Measurements from ENCODE around the gene ABCC1. TPM values are rescaled to one million over a fixed set of nuclear protein-coding genes. Genes with fewer than 3 reads are reported as not detected.

ABCC1 gene
- total RNA-seq, 1 experiment from 2014 or later, result 61.9 TPM

DNA sequence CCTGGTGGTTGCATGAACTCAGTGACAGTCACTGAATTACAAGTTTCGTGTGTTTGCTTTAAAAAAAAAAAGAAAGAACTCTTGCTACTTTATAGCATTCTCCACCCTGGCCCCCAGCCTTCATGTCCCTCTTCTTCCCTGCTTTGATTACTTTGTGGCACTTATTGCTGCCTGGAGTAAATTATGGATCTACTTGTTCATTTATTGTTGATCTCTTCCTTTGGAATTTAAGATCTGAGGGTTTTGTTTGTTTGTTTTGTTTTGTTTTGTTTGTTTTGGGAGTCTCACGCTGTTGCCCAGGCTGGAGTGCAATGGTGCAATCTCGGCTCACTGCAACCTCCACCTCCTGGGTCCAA lies 147.4 kb downstream of the ABCC1 start (continued):
- TF ChIP-seq, protein P1, sequence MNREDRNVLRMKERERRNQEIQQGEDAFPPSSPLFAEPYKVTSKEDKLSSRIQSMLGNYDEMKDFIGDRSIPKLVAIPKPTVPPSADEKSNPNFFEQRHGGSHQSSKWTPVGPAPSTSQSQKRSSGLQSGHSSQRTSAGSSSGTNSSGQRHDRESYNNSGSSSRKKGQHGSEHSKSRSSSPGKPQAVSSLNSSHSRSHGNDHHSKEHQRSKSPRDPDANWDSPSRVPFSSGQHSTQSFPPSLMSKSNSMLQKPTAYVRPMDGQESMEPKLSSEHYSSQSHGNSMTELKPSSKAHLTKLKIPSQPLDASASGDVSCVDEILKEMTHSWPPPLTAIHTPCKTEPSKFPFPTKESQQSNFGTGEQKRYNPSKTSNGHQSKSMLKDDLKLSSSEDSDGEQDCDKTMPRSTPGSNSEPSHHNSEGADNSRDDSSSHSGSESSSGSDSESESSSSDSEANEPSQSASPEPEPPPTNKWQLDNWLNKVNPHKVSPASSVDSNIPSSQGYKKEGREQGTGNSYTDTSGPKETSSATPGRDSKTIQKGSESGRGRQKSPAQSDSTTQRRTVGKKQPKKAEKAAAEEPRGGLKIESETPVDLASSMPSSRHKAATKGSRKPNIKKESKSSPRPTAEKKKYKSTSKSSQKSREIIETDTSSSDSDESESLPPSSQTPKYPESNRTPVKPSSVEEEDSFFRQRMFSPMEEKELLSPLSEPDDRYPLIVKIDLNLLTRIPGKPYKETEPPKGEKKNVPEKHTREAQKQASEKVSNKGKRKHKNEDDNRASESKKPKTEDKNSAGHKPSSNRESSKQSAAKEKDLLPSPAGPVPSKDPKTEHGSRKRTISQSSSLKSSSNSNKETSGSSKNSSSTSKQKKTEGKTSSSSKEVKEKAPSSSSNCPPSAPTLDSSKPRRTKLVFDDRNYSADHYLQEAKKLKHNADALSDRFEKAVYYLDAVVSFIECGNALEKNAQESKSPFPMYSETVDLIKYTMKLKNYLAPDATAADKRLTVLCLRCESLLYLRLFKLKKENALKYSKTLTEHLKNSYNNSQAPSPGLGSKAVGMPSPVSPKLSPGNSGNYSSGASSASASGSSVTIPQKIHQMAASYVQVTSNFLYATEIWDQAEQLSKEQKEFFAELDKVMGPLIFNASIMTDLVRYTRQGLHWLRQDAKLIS (CRISPR knock-in tag; IDR thresholded peaks at IDR 0.05; ENCODE audit: borderline replicate concordance), result no peak
- TF ChIP-seq PRRX2 (CRISPR knock-in tag; IDR thresholded peaks at IDR 0.05), result no peak
- no peak for TF ChIP-seq GRHL2 (CRISPR knock-in tag; IDR thresholded peaks at IDR 0.05; ENCODE audit: insufficient replicate concordance, severe bottlenecking)
- TF ChIP-seq, protein P2, sequence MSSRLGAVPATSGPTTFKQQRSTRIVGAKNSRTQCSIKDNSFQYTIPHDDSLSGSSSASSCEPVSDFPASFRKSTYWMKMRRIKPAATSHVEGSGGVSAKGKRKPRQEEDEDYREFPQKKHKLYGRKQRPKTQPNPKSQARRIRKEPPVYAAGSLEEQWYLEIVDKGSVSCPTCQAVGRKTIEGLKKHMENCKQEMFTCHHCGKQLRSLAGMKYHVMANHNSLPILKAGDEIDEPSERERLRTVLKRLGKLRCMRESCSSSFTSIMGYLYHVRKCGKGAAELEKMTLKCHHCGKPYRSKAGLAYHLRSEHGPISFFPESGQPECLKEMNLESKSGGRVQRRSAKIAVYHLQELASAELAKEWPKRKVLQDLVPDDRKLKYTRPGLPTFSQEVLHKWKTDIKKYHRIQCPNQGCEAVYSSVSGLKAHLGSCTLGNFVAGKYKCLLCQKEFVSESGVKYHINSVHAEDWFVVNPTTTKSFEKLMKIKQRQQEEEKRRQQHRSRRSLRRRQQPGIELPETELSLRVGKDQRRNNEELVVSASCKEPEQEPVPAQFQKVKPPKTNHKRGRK (CRISPR knock-in tag; IDR thresholded peaks at IDR 0.05; ENCODE audit: borderline replicate concordance), result no peak
- TF ChIP-seq MXD4 (CRISPR knock-in tag; IDR thresholded peaks at IDR 0.05; ENCODE audit: borderline replicate concordance), result no peak
- no peak for TF ChIP-seq TEAD1 (CRISPR knock-in tag; IDR thresholded peaks at IDR 0.05)
- TF ChIP-seq, protein P3, sequence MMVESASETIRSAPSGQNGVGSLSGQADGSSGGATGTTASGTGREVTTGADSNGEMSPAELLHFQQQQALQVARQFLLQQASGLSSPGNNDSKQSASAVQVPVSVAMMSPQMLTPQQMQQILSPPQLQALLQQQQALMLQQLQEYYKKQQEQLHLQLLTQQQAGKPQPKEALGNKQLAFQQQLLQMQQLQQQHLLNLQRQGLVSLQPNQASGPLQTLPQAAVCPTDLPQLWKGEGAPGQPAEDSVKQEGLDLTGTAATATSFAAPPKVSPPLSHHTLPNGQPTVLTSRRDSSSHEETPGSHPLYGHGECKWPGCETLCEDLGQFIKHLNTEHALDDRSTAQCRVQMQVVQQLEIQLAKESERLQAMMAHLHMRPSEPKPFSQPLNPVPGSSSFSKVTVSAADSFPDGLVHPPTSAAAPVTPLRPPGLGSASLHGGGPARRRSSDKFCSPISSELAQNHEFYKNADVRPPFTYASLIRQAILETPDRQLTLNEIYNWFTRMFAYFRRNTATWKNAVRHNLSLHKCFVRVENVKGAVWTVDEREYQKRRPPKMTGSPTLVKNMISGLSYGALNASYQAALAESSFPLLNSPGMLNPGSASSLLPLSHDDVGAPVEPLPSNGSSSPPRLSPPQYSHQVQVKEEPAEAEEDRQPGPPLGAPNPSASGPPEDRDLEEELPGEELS (CRISPR knock-in tag; IDR thresholded peaks at IDR 0.05), result no peak
- TF ChIP-seq HMGA2 (CRISPR knock-in tag; IDR thresholded peaks at IDR 0.05), result no peak
- TF ChIP-seq, protein P4, sequence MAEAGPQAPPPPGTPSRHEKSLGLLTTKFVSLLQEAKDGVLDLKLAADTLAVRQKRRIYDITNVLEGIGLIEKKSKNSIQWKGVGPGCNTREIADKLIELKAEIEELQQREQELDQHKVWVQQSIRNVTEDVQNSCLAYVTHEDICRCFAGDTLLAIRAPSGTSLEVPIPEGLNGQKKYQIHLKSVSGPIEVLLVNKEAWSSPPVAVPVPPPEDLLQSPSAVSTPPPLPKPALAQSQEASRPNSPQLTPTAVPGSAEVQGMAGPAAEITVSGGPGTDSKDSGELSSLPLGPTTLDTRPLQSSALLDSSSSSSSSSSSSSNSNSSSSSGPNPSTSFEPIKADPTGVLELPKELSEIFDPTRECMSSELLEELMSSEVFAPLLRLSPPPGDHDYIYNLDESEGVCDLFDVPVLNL (CRISPR knock-in tag; IDR thresholded peaks at IDR 0.05; ENCODE audit: borderline replicate concordance, low read depth), result no peak
- no peak for TF ChIP-seq GABPB1 (CRISPR knock-in tag; IDR thresholded peaks at IDR 0.05)
- TF ChIP-seq, protein P5, sequence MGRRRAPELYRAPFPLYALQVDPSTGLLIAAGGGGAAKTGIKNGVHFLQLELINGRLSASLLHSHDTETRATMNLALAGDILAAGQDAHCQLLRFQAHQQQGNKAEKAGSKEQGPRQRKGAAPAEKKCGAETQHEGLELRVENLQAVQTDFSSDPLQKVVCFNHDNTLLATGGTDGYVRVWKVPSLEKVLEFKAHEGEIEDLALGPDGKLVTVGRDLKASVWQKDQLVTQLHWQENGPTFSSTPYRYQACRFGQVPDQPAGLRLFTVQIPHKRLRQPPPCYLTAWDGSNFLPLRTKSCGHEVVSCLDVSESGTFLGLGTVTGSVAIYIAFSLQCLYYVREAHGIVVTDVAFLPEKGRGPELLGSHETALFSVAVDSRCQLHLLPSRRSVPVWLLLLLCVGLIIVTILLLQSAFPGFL (CRISPR knock-in tag; IDR thresholded peaks at IDR 0.05; ENCODE audit: borderline replicate concordance), result no peak

DNA sequence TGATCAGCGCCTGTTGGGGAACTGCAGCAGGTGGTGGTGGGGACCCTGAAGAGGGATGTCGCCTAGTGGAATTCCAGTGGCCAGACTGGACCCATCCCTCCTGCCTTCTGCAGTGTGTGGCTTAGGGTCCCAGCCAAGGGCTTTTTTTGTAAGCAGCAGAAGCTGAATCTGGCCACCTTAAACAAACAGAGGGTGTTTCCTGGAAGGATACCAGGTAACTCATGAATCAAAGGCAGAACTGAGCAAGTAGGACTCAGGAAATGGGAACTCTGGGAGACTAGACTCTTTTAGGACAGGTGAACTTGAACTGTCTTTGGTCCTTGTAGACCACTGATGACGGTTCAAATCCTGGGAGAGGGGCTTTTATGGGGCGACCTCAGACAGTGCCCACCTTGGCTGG lies 149.9 kb downstream of the ABCC1 start:
- ATAC-seq (no peak), DNase-seq (ENCODE audit: low spot score) (no peak)
- Mint-ChIP-seq H3K27ac (no peak overlapping the region), H3K9me3 (peaks cover 4% of the 10 kb centered on the region), H3K4me1 (no peaks in the 10 kb centered on the region), H3K4me3 (no peak overlapping the region), H3K36me3 (peaks cover 63% of the 10 kb centered on the region), H3K27me3 (ENCODE audit: low read depth) (no peaks in the 10 kb centered on the region)
- ChIA-PET CTCF (no interaction called here), POLR2A (no interaction called here)
- TF ChIP-seq NFE2L1 (CRISPR knock-in tag; IDR thresholded peaks at IDR 0.05) (no peak), JAZF1 (CRISPR knock-in tag; IDR thresholded peaks at IDR 0.05) (no peak)

DNA sequence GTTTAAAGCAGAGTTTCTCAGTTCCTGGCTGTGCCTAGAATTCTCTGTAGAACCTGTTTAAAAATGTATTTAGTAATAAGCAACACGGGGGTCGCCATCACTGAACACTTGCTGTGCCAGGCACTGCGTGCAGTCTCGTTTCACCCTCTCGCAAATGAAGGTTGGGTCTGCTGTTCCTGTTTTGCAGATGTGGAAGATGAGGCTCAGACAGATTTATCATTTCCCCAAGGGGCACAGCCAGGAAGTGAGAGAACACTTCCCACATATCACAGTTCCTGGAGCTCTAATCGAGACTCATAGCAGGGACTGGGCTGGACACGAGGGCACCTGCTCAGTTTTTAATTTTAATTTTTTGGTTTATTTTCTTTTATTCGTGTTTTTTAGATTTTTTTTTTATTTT lies 151.2 kb downstream of the ABCC1 start:
- no peaks in the 10 kb centered on the region for H3K4me1 Mint-ChIP-seq
- H3K9me3 Mint-ChIP-seq, result peaks cover 4% of the 10 kb centered on the region
- CTCF ChIA-PET, result interaction anchor here (1.7 kb wide), 1 partner anchor 226 kb away, joined by 4 read pairs; no protein-coding TSS in a partner anchor
- no peaks in the 10 kb centered on the region for H3K27me3 Mint-ChIP-seq (ENCODE audit: low read depth)
- no peak overlapping the region for H3K4me3 Mint-ChIP-seq
- ATAC-seq (no peak), DNase-seq (ENCODE audit: low spot score) (no peak)
- POLR2A ChIA-PET, result no interaction called here
- no peak overlapping the region for H3K27ac Mint-ChIP-seq
- H3K36me3 Mint-ChIP-seq, result peaks cover 72% of the 10 kb centered on the region
- TF ChIP-seq SP1 (CRISPR knock-in tag; conservative IDR thresholded peaks at IDR 0.05), result no peak
- TF ChIP-seq, protein P6, sequence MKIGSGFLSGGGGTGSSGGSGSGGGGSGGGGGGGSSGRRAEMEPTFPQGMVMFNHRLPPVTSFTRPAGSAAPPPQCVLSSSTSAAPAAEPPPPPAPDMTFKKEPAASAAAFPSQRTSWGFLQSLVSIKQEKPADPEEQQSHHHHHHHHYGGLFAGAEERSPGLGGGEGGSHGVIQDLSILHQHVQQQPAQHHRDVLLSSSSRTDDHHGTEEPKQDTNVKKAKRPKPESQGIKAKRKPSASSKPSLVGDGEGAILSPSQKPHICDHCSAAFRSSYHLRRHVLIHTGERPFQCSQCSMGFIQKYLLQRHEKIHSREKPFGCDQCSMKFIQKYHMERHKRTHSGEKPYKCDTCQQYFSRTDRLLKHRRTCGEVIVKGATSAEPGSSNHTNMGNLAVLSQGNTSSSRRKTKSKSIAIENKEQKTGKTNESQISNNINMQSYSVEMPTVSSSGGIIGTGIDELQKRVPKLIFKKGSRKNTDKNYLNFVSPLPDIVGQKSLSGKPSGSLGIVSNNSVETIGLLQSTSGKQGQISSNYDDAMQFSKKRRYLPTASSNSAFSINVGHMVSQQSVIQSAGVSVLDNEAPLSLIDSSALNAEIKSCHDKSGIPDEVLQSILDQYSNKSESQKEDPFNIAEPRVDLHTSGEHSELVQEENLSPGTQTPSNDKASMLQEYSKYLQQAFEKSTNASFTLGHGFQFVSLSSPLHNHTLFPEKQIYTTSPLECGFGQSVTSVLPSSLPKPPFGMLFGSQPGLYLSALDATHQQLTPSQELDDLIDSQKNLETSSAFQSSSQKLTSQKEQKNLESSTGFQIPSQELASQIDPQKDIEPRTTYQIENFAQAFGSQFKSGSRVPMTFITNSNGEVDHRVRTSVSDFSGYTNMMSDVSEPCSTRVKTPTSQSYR (CRISPR knock-in tag; IDR thresholded peaks at IDR 0.05), result no peak
- TF ChIP-seq CREB1 (CRISPR knock-in tag; IDR thresholded peaks at IDR 0.05), result no peak
- TF ChIP-seq, protein P3 (CRISPR knock-in tag; IDR thresholded peaks at IDR 0.05), result no peak
- 0 out of 2 replicates have a peak, but pooled peaks have one; percentile 71 for TF ChIP-seq HMGA2 (CRISPR knock-in tag; IDR thresholded peaks at IDR 0.05)
- no peak for TF ChIP-seq SMAD4 (CRISPR knock-in tag; IDR thresholded peaks at IDR 0.05)

All from WTC11 (cell line).